Breast epithelium (tissue), 4 donors: ENCODE results near the gene DLG1. TPM values are rescaled to one million over a fixed set of nuclear protein-coding genes. Genes with fewer than 3 reads are reported as not detected.

Source experiments
- DNase-seq, 2 donors: peaks; one replicate each; pipeline ENCODE4 v3.0.0-alpha.2; 2019; ENCODE audit warnings: low spot score in 2 of 2
- H3K27ac ChIP-seq, 2 donors: fragments of 200-600 bp; sonication (generic) in 1 of 2; one replicate each; pipeline ENCODE4 v1.5.1; 2016 to 2019; ENCODE audit warnings: mild to moderate bottlenecking in 1 of 2
- H3K27me3 ChIP-seq, 2 donors: fragments of 200-600 bp; sonication (generic) in 1 of 2; one replicate each; pipeline versions ENCODE4 v1.5.1 to v1.6.0; 2017 to 2019; ENCODE audit warnings: control low read depth in 1 of 2, mild to moderate bottlenecking in 1 of 2
- H3K36me3 ChIP-seq: fragments of 200-600 bp; one replicate; pipeline ENCODE4 v1.5.1; 2019
- H3K4me1 ChIP-seq, 2 donors: fragments of 200-600 bp; sonication (generic); one replicate each; pipeline ENCODE4 v1.5.1; 2016 to 2019; ENCODE audit warnings: control low read depth in 1 of 2
- H3K4me3 ChIP-seq, 3 donors: fragments of 200-600 bp; sonication (generic); 1 replicate in 2 of 3; 2 replicates in 1 of 3; pipeline ENCODE4 v1.5.1; 2016 to 2019; ENCODE audit warnings: mild to moderate bottlenecking in 3 of 3, moderate library complexity in 2 of 3
- H3K9me3 ChIP-seq, 2 donors: fragments of 200-600 bp; sonication (generic) in 1 of 2; one replicate each; pipeline ENCODE4 v1.5.1; 2016 to 2019; ENCODE audit warnings: control low read depth in 1 of 2
- POLR2A ChIP-seq: fragments of 450-650 bp; IDR thresholded peaks from one replicate; pipeline ENCODE4 v1.6.1; 2016; ENCODE audit warnings: antibody characterized with exemption, mild to moderate bottlenecking, moderate library complexity
- POLR2AphosphoS5 ChIP-seq, 3 donors: sonication (generic); formaldehyde crosslinking; IDR thresholded peaks; one replicate each; pipeline ENCODE4 v1.6.1; 2017; ENCODE audit warnings: antibody characterized with exemption in 3 of 3
- intact Hi-C: fragments of 100-400 bp; cut with DNase I; formaldehyde crosslinking; loops from one replicate; pipeline ENCODE4 v1.15.1; 2023; ENCODE audit warnings: low total_unique reads
- total RNA-seq, 3 donors: library from RNA; depleted of rRNA; stranded (reverse); fragments of >200 nt; gene quantifications; one replicate each; pipeline ENCODE4 v1.1.0, GENCODE V29; 2016
- TF ChIP-seq, protein P1 (sequence below), 3 donors: fragments of 450-650 bp; IDR thresholded peaks; one replicate each; pipeline ENCODE4 v1.5.1; 2016 to 2017; ENCODE audit warnings: antibody characterized with exemption in 3 of 3, mild to moderate bottlenecking in 3 of 3, moderate library complexity in 3 of 3

DLG1 gene
- total RNA-seq, 3 donors from 2014 or later, result 76.0 to 100 (median 76.7) TPM

DNA sequence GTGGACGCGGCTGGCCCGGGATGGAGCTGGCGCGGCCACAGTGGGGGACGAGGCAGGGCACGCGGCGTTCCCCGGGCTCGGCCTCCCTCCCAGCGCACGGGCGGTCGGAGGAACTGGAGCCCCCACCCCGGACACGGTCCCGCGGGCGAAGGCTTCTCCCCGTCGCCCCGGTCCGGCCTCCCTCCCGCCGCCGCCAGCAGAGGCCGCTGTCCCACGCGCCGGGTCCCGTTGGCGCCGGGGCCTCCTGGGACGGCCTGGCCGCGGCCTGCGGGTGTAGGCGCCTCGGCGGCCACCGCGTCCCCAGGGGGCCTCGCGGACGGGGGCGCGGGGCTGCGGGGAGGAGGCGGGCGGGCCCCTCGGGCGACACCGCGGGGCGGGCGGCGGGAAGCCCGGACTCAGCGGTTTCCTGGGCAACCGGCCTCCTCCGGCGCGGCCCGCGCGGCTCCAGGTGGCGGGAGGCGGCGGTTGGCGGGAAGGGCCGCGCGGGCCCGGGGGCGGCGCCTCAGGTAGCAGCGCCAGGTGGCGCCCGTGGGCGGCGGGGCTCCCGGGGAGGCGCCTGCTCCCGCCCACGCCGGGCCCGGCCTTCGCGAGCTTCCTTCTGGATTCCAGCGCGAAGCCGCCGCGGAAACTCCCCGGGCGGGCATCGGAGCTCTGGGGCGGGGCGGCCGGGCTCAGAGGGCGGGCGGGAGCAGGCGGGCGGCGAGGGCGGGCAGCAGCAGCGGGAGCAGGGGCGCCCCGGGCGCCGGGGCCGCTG lies 295.5 kb downstream of the DLG1 start:
- peak; percentile 68 to 73 for DNase-seq
- Histone ChIP-seq H3K4me3 (peak overlapping the region; percentile 51 to 78 (median 66)), H3K4me1 (no peaks in the 10 kb centered on the region), H3K27me3 (no peaks in the 10 kb centered on the region), H3K27ac (peak overlapping the region; percentile 94), H3K36me3 (no peaks in the 10 kb centered on the region), H3K9me3 (no peaks in the 10 kb centered on the region)
- no peak for TF ChIP-seq POLR2AphosphoS5 (IDR thresholded peaks at IDR 0.05)
- TF ChIP-seq, protein P1, sequence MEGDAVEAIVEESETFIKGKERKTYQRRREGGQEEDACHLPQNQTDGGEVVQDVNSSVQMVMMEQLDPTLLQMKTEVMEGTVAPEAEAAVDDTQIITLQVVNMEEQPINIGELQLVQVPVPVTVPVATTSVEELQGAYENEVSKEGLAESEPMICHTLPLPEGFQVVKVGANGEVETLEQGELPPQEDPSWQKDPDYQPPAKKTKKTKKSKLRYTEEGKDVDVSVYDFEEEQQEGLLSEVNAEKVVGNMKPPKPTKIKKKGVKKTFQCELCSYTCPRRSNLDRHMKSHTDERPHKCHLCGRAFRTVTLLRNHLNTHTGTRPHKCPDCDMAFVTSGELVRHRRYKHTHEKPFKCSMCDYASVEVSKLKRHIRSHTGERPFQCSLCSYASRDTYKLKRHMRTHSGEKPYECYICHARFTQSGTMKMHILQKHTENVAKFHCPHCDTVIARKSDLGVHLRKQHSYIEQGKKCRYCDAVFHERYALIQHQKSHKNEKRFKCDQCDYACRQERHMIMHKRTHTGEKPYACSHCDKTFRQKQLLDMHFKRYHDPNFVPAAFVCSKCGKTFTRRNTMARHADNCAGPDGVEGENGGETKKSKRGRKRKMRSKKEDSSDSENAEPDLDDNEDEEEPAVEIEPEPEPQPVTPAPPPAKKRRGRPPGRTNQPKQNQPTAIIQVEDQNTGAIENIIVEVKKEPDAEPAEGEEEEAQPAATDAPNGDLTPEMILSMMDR (IDR thresholded peaks at IDR 0.05), result peak in 2 of 3 donors; percentile 23 to 81
- intact Hi-C loops, result no loop called here

DNA sequence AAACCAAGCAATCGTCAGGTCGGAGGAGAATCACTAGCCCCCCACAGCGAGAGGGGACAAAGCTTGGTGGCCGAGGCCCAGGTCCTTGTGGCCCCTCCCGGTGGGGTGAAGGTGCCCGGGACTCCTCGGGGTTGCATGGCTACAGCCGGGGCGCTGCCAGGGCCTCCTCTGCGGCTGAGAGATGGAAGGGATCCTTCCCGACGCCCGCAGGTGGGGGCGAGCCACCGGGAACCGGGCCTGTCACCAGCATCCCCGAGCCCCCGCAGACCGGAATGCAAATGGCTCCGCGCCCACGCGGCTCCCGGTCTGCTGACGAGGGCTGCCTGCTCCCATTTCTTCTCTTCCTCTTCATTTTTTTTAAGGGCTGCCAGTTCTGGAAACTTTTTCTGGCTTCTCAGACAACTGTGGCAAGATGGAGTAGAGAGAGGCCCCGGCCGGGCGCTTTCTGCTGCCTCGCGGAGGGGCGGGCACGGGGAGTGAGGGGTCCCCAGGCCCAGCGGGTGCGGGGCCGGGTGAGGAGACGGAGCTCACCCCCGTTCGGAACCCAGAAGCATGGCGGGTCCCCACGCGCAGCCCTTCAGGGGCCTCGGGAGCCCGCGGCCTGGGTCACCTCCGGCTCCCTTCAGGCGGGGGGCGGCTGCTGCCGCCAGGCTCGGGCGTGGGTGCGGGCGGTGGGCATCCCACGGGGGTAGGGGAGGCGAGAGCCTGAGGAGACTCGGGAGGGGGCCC lies 296.3 kb downstream of the DLG1 start:
- peak overlapping the region; percentile 94 for H3K27ac ChIP-seq
- H3K4me3 ChIP-seq, result peak overlapping the region; percentile 51 to 78 (median 66)
- H3K36me3 ChIP-seq, result no peaks in the 10 kb centered on the region
- H3K9me3 ChIP-seq, result no peaks in the 10 kb centered on the region
- no peaks in the 10 kb centered on the region for H3K4me1 ChIP-seq
- intact Hi-C loops, result no loop called here
- no peaks in the 10 kb centered on the region for H3K27me3 ChIP-seq
- TF ChIP-seq, protein P1 (IDR thresholded peaks at IDR 0.05), result no peak
- TF ChIP-seq POLR2AphosphoS5 (IDR thresholded peaks at IDR 0.05) (no peak), POLR2A (no peak)
- peak in 1 of 2 donors; percentile 43 for DNase-seq

DNA sequence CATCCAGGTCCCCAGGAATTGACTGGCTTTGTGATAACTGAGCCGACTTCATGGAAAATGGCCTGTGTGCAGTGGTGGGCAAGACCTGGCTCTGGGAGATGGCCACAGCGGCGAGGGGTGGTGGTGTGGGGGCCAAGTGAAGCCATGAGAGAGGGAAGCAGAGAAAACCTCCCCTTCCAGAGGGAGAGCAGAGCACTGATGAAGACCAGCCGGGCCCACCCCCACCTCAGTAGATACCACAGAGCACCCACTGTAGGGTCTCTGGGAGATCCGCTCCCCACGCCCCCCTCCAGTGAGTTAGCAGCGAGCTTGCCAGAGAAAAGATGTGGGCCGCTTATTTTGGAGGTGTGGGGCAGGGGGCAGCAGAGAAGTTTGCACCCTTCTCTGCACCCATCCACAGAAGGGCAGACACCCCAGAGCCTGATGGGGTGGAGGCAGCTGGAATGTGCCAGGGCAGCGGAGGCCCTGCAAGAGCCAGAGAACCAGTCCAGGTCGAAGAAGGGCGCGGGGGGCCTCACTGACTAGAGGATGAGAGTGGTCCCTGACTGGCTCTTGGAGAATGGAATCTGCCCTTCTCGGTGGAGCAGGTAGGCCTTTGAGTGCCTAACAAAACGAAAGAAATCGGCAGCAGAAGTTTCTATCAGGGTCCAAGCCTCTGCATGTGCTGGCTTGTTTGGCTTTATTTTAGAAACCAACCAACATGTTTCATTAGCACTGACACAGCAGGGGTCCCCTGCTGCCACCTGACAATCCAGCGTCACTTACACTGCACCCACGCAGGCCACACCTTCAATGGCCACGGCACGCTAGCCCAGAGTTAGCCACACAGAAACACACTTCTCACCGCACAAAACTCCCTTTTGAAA lies 297.1 kb downstream of the DLG1 start:
- Histone ChIP-seq H3K9me3 (no peaks in the 10 kb centered on the region), H3K36me3 (no peaks in the 10 kb centered on the region), H3K4me1 (no peaks in the 10 kb centered on the region), H3K27ac (peak overlapping the region; percentile 94), H3K27me3 (no peaks in the 10 kb centered on the region), H3K4me3 (peak overlapping the region in 2 of 3 donors; percentile 66 to 78)
- TF ChIP-seq, protein P1 (IDR thresholded peaks at IDR 0.05), result no peak
- no peak for TF ChIP-seq POLR2A
- TF ChIP-seq POLR2AphosphoS5 (IDR thresholded peaks at IDR 0.05), result no peak
- intact Hi-C loops, result no loop called here
- peak in 1 of 2 donors; percentile 63 for DNase-seq

DNA sequence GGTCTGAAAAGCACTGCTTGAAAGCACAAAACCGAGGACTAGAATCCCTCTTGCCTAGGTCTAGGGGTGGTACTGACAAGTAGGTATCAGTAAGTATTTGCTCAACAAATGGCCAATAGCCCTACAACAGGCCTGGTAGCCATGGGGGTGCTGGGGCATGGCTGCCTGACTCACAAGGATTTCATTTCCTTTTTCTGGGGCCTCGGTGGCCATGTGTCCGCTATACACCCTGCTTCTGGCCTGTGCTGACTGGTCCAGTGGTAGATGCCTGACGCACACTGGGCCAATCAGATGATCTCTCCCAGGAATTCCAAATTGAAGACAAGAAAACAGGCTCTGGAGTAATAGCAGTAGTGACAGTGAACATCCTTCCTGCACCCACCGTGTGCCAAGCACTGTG lies 298.2 kb downstream of the DLG1 start:
- Histone ChIP-seq H3K9me3 (no peaks in the 10 kb centered on the region), H3K27me3 (no peaks in the 10 kb centered on the region), H3K27ac (no peak overlapping the region), H3K4me1 (no peaks in the 10 kb centered on the region), H3K4me3 (no peak overlapping the region), H3K36me3 (no peaks in the 10 kb centered on the region)
- DNase-seq, result no peak
- TF ChIP-seq POLR2AphosphoS5 (IDR thresholded peaks at IDR 0.05) (no peak), POLR2A (no peak)
- TF ChIP-seq, protein P1 (IDR thresholded peaks at IDR 0.05), result no peak
- intact Hi-C loops, result no loop called here
